Gastroesophageal sphincter (tissue), 4 donors: ENCODE results near the gene CARD19. TPM values are rescaled to one million over a fixed set of nuclear protein-coding genes. Genes with fewer than 3 reads are reported as not detected.

Experiments
- ATAC-seq: fragments of 150-250 bp; one replicate; pipeline ENCODE4 v1.9.1; 2016; ENCODE audit warnings: mild to moderate bottlenecking, moderate library complexity
- H3K27ac ChIP-seq, 4 donors: fragments of 200-600 bp; sonication (generic) in 3 of 4; 1 replicate in 3 of 4; 2 replicates in 1 of 4; pipeline ENCODE4 v1.5.1; 2016 to 2019
- H3K27me3 ChIP-seq: fragments of 200-600 bp; sonication (generic); one replicate; pipeline ENCODE4 v1.5.1; 2019
- H3K36me3 ChIP-seq, 2 donors: fragments of 200-600 bp; sonication (generic); one replicate each; pipeline ENCODE4 v1.5.1; 2019; ENCODE audit warnings: control low read depth in 1 of 2
- H3K4me1 ChIP-seq, 3 donors: fragments of 200-600 bp; sonication (generic); 1 replicate in 2 of 3; 2 replicates in 1 of 3; pipeline ENCODE4 v1.5.1; 2016 to 2019; ENCODE audit warnings: control low read depth in 2 of 3
- H3K4me3 ChIP-seq, 2 donors: fragments of 200-600 bp; sonication (generic); one replicate each; pipeline ENCODE4 v1.5.1; 2019; ENCODE audit warnings: mild to moderate bottlenecking in 1 of 2, moderate library complexity in 1 of 2
- H3K9me3 ChIP-seq, 3 donors: fragments of 200-600 bp; sonication (generic); one replicate each; pipeline ENCODE4 v1.5.1; 2017 to 2019; ENCODE audit warnings: control low read depth in 2 of 3
- CTCF ChIP-seq, 4 experiments: fragments of 200-600 bp in 2 of 4; fragments of 450-650 bp in 2 of 4; sonication (generic) in 1 of 4; IDR thresholded peaks; one replicate each; pipeline ENCODE4 v1.5.1; 2017 to 2019; ENCODE audit warnings: antibody characterized with exemption in 4 of 4, mild to moderate bottlenecking in 2 of 4, moderate library complexity in 2 of 4
- EP300 ChIP-seq: sonication (generic); formaldehyde crosslinking; IDR thresholded peaks from one replicate; pipeline ENCODE4 v1.6.1; 2017; ENCODE audit warnings: antibody characterized with exemption, mild to moderate bottlenecking
- POLR2A ChIP-seq, 2 donors: fragments of 450-650 bp; IDR thresholded peaks; one replicate each; pipeline ENCODE4 v1.6.1; 2017; ENCODE audit warnings: antibody characterized with exemption in 2 of 2, mild to moderate bottlenecking in 2 of 2, moderate library complexity in 1 of 2
- POLR2AphosphoS5 ChIP-seq: sonication (generic); formaldehyde crosslinking; IDR thresholded peaks from one replicate; pipeline ENCODE4 v1.6.1; 2017; ENCODE audit warnings: antibody characterized with exemption
- WGBS, 2 donors: methylation state at CpG; one replicate each; pipeline ENCODE4 v1.1.5; 2018; ENCODE audit warnings: low coverage in 1 of 2; 5-methylcytosine and 5-hydroxymethylcytosine counted together
- total RNA-seq, 4 donors: library from RNA; depleted of rRNA; stranded (reverse); fragments of >200 nt; gene quantifications; one replicate each; pipeline ENCODE4 v1.1.0, GENCODE V29; 2016

Gene CARD19
- total RNA-seq, 4 donors from 2014 or later: 78.5 to 82.2 (median 80.1) TPM

- peak overlapping the region; percentile 76 to 78 for H3K4me3 ChIP-seq
- H3K27ac ChIP-seq: peak overlapping the region; percentile 89 to 98 (median 98)
- no peaks in the 10 kb centered on the region for H3K27me3 ChIP-seq
- peak; percentile 2 for ATAC-seq
- no peaks in the 10 kb centered on the region for H3K9me3 ChIP-seq
- H3K4me1 ChIP-seq: peaks cover 3 to 77% (median 63%) of the 10 kb centered on the region in 3 donors
- 0% methylated on average over 2 of the region's 21 CpGs; no CpG with 5 or more reads in 1 of the 2 donors for WGBS, 2 donors
- TF ChIP-seq POLR2AphosphoS5 (no peak), CTCF (IDR thresholded peaks at IDR 0.05) (peak in 1 of 4 experiments; percentile 6)
- H3K36me3 ChIP-seq: no peaks in the 10 kb centered on the region
These were observed 37.1 kb downstream of the CARD19 start for GRCh38 chr9:93132946-93133680.

- no peaks in the 10 kb centered on the region for H3K36me3 ChIP-seq
- TF ChIP-seq POLR2AphosphoS5: peak; percentile 89
- TF ChIP-seq POLR2A (IDR thresholded peaks at IDR 0.05): peak in 1 of 2 donors; percentile 45
- TF ChIP-seq CTCF (IDR thresholded peaks at IDR 0.05): no peak
- no peak for TF ChIP-seq EP300
- peaks cover 3 to 72% (median 58%) of the 10 kb centered on the region in 3 donors for H3K4me1 ChIP-seq
- H3K4me3 ChIP-seq: peak overlapping the region; percentile 76 to 78
- peak; percentile 73 for ATAC-seq
- no peaks in the 10 kb centered on the region for H3K27me3 ChIP-seq
- peak overlapping the region; percentile 89 to 98 (median 98) for H3K27ac ChIP-seq
- no peaks in the 10 kb centered on the region for H3K9me3 ChIP-seq
- WGBS, 2 donors: no CpG with 5 or more reads among the region's 34 CpGs
These were observed 37.6 kb downstream of the CARD19 start for GRCh38 chr9:93133681-93134014.

- H3K27me3 ChIP-seq: no peaks in the 10 kb centered on the region
- peak; percentile 75 for TF ChIP-seq POLR2AphosphoS5
- TF ChIP-seq CTCF (IDR thresholded peaks at IDR 0.05): peak in 3 of 4 experiments; percentile 20 to 30 (median 25)
- TF ChIP-seq EP300: no peak
- peak; percentile 88 to 90 for TF ChIP-seq POLR2A (IDR thresholded peaks at IDR 0.05)
- H3K4me1 ChIP-seq: peaks cover 3 to 66% (median 53%) of the 10 kb centered on the region in 3 donors
- no peaks in the 10 kb centered on the region for H3K36me3 ChIP-seq
- ATAC-seq: peak; percentile 87
- H3K9me3 ChIP-seq: no peaks in the 10 kb centered on the region
- no CpG with 5 or more reads among the region's 78 CpGs for WGBS, 2 donors
- peak within 1 kb of the TSS; percentile 76 to 78 for H3K4me3 ChIP-seq
- H3K27ac ChIP-seq: peak within 1 kb of the TSS; percentile 89 to 98 (median 98)
These were observed 38.2 kb downstream of the CARD19 start, which contains the start of gene NINJ1 for GRCh38 chr9:93134015-93134739. TSS of gene NINJ1 (minus strand) at chr9:93134251. CDS start at chr9:93134217, 34 bp downstream.

GRCh38 chr9:93134740-93135444 is 38.9 kb downstream of the CARD19 start:
- no peaks in the 10 kb centered on the region for H3K27me3 ChIP-seq
- H3K4me1 ChIP-seq: peaks cover 3 to 59% (median 46%) of the 10 kb centered on the region in 3 donors
- no peaks in the 10 kb centered on the region for H3K9me3 ChIP-seq
- peak overlapping the region; percentile 47 to 98 (median 94) for H3K27ac ChIP-seq
- no peak for TF ChIP-seq POLR2AphosphoS5
- TF ChIP-seq POLR2A (IDR thresholded peaks at IDR 0.05): no peak
- TF ChIP-seq EP300: no peak
- WGBS, 2 donors: 50 to 78% methylated on average over 2 to 4 of the region's 14 CpGs
- ATAC-seq: no peak
- peak overlapping the region; percentile 76 to 78 for H3K4me3 ChIP-seq
- no peaks in the 10 kb centered on the region for H3K36me3 ChIP-seq

GRCh38 chr9:93136011-93136440 is 40.0 kb downstream of the CARD19 start:
- peak overlapping the region in 1 of 2 donors; percentile 22 for H3K4me3 ChIP-seq
- H3K36me3 ChIP-seq: no peaks in the 10 kb centered on the region
- H3K4me1 ChIP-seq: peaks cover 3 to 48% (median 34%) of the 10 kb centered on the region in 3 donors
- H3K27me3 ChIP-seq: no peaks in the 10 kb centered on the region
- H3K27ac ChIP-seq: peak overlapping the region in 1 of 4 donors; percentile 43
- ATAC-seq: no peak
- TF ChIP-seq CTCF (IDR thresholded peaks at IDR 0.05) (no peak), POLR2A (IDR thresholded peaks at IDR 0.05) (no peak), EP300 (no peak), POLR2AphosphoS5 (no peak)
- no peaks in the 10 kb centered on the region for H3K9me3 ChIP-seq
- 33% methylated on average over 4 of the region's 11 CpGs; no CpG with 5 or more reads in 1 of the 2 donors for WGBS, 2 donors
